NCI-H2196 treated with DMSO at 0.1 percent for 48 hours (cell line): ENCODE results near the gene IGF1R.

Experiments
- DNase-seq: peaks from one replicate; lab custom pipeline; 2025; ENCODE audit not compliant: unreplicated experiment; lab: John Stamatoyannopoulos, UW

Gene IGF1R

GRCh38 chr15:98904544-98904943 is 256.2 kb downstream of the IGF1R start:
- DNase-seq, result peak; percentile 1

- DNase-seq, result no peak
Measured at GRCh38 chr15:98905963-98906711, 257.8 kb downstream of the IGF1R start.

- DNase-seq, result no peak
Measured at GRCh38 chr15:98906712-98907083, 258.4 kb downstream of the IGF1R start.

GRCh38 chr15:98907927-98908471 is 259.7 kb downstream of the IGF1R start:
- DNase-seq, result no peak

- no peak for DNase-seq
Measured at GRCh38 chr15:98909968-98910885, 261.9 kb downstream of the IGF1R start.

GRCh38 chr15:98914626-98915025 is 266.3 kb downstream of the IGF1R start:
- DNase-seq, result no peak

GRCh38 chr15:98916826-98917225 is 268.5 kb downstream of the IGF1R start:
- no peak for DNase-seq

GRCh38 chr15:98917417-98917816 is 269.1 kb downstream of the IGF1R start:
- DNase-seq, result no peak

- no peak for DNase-seq
Measured at GRCh38 chr15:98920091-98920880, 271.9 kb downstream of the IGF1R start.

GRCh38 chr15:98923171-98923570 is 274.8 kb downstream of the IGF1R start:
- no peak for DNase-seq

- DNase-seq, result no peak
Measured at GRCh38 chr15:98923579-98923978, 275.2 kb downstream of the IGF1R start.

GRCh38 chr15:98924401-98925049 is 276.2 kb downstream of the IGF1R start:
- DNase-seq, result no peak

GRCh38 chr15:98926236-98926635 is 277.9 kb downstream of the IGF1R start:
- DNase-seq, result no peak

GRCh38 chr15:98927022-98927421 is 278.7 kb downstream of the IGF1R start:
- no peak for DNase-seq

- no peak for DNase-seq
Measured at GRCh38 chr15:98927996-98928395, 279.7 kb downstream of the IGF1R start.

- DNase-seq, result no peak
Measured at GRCh38 chr15:98930576-98930975, 282.2 kb downstream of the IGF1R start.

GRCh38 chr15:98931004-98931403 is 282.7 kb downstream of the IGF1R start:
- DNase-seq, result no peak

GRCh38 chr15:98933406-98933805 is 285.1 kb downstream of the IGF1R start:
- DNase-seq, result no peak

- DNase-seq, result no peak
Measured at GRCh38 chr15:98935736-98936135, 287.4 kb downstream of the IGF1R start.

- no peak for DNase-seq
Measured at GRCh38 chr15:98937413-98938104, 289.2 kb downstream of the IGF1R start.
